Stimulated activated naive CD8-positive, alpha-beta T cell treated with anti-CD3 and anti-CD28 coated beads, Interleukin-15, amount 100 ng/mL, for 72 hours (primary cell): ENCODE measurements around the gene TKTL1.

ENCODE experiments used
- ATAC-seq: fragments of 150-1000 bp; cut with Tn5 transposase; 2 replicates; pipeline ENCODE4 v1.10.0; 2021; ENCODE audit warnings: mild to moderate bottlenecking, moderate library complexity
- DNase-seq, 2 donors: peaks; one replicate each; pipeline ENCODE4 v3.0.0; 2021 to 2022
- H3K27ac Mint-ChIP-seq, 2 donors: one replicate each; pipeline ENCODE4 v1.8.0; 2022; ENCODE audit warnings: mild to moderate bottlenecking in 2 of 2, mixed read lengths in 2 of 2, moderate library complexity in 2 of 2
- H3K27me3 Mint-ChIP-seq: one replicate; pipeline ENCODE4 v1.8.0; 2022; ENCODE audit warnings: mixed read lengths
- H3K4me1 Mint-ChIP-seq: one replicate; pipeline ENCODE4 v1.8.0; 2022; ENCODE audit warnings: mild to moderate bottlenecking, mixed read lengths
- H3K4me3 Mint-ChIP-seq, 2 donors: one replicate each; pipeline ENCODE4 v1.8.0; 2022; ENCODE audit warnings: mild to moderate bottlenecking in 2 of 2, mixed read lengths in 2 of 2, moderate library complexity in 1 of 2
- H3K9me3 Mint-ChIP-seq, 2 donors: one replicate each; pipeline ENCODE4 v1.8.0; 2022; ENCODE audit warnings: mixed read lengths in 2 of 2

TKTL1 gene

DNA sequence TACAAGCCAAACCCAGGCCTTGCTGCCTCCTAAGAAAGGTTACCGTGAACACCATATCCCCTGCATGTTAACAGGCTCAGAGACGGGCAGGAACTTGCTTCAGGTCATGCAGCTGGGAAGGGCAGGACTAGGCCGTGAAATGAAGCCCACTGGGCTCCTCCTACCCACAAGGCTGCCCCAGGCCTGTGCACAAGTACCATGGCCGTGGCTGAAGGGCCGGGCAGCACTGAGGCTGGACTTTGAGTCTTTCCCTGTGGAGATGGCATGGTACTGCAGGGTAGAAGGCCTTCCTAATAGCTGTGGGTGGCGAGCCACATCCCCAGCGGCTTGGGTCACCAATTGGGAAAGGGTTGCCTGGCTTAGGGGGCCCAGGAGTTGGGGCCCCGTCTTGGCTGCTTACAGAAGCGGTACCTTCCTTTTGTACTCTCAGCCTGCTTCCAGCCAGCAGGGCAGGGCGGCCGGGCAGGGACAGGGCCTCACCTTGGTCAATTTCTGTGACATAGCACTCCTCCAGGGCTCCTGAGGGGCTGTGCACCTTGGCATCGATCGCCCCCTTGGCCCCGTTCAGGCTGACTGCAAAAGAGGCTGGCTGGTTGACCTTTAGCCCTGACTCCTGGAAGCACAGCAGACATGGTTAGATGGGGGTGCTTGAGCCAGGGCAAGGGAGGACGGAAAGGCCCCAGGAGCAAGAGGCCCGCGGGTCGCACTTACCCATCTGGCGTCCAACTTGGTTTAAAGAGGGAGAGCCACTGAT, 55.0 kb downstream of the TKTL1 start:
- Mint-ChIP-seq H3K27me3 (no peaks in the 10 kb centered on the region), H3K4me3 (peak overlapping the region in 1 of 2 donors; percentile 39), H3K9me3 (no peaks in the 10 kb centered on the region), H3K27ac (peak overlapping the region; percentile 61 to 69), H3K4me1 (peaks cover 82% of the 10 kb centered on the region)
- DNase-seq (no peak), ATAC-seq (no peak)

DNA sequence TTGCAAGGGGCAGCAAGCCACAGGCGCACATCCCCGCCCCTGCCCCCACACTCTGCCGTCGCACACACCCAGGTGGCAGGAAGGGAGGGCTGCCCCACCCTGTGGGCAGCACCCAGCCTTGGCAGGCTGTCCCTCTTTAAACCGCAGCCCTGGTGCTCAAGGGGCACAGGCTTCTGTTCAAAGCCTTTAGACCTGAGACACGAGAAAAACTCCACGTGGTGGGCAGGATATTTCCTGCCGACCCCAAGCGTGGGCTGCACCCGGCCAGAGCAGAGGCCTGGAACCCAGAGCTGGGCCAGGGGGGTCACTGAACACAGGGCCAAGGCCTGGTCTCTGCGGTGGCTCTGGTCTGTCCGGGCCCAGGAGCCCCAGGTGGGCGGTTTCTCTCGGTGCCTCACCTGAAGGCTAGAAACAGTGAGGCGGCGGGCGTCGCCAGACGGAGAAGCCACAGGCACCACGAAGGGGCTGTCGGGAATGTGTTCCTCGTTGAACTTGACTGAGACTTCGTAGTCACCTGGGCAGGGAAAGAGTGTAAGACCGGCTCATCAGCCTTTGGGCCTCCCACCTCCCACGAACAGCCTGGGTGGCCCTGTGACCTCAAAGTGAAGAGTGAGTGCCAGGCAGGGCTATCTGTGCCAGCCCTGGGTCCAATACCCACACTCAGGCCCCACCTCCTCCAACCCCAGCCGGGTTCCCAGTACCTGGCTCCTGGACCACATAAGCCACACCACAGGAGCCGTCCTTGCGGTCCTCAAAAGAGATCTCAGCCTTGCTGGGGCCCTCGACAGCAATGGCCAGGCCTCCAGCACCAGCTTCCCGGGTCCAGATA, 55.8 kb downstream of the TKTL1 start:
- peak; percentile 16 for ATAC-seq
- no peak for DNase-seq
- no peaks in the 10 kb centered on the region for H3K9me3 Mint-ChIP-seq
- no peak overlapping the region for H3K27ac Mint-ChIP-seq
- H3K4me3 Mint-ChIP-seq, result peak overlapping the region; percentile 39 to 44
- H3K27me3 Mint-ChIP-seq, result no peaks in the 10 kb centered on the region
- peaks cover 89% of the 10 kb centered on the region for H3K4me1 Mint-ChIP-seq

DNA sequence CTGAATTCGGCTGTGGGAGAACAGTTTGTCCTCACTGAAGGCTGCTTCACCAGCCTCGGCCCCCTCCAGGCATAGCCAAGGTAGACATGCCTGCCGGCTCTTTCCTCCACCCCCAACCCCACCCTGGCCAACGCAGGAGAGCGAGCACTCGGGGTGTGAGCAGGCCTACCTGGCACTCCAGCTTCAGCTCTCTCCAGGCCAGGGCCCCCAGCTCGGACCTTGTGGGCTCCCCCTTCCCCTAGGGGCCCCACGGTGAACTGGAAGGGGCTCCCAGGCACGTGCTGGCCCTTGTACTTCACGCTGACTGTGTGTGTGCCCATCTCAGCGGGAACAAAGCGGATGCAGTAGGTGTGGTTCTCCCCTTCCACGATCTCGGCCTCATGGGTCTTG, 56.4 kb downstream of the TKTL1 start:
- Mint-ChIP-seq H3K4me1 (peaks cover 92% of the 10 kb centered on the region), H3K27me3 (no peaks in the 10 kb centered on the region), H3K4me3 (peak overlapping the region; percentile 39 to 46), H3K9me3 (no peaks in the 10 kb centered on the region), H3K27ac (peak overlapping the region in 1 of 2 donors; percentile 71)
- DNase-seq (no peak), ATAC-seq (no peak)

DNA sequence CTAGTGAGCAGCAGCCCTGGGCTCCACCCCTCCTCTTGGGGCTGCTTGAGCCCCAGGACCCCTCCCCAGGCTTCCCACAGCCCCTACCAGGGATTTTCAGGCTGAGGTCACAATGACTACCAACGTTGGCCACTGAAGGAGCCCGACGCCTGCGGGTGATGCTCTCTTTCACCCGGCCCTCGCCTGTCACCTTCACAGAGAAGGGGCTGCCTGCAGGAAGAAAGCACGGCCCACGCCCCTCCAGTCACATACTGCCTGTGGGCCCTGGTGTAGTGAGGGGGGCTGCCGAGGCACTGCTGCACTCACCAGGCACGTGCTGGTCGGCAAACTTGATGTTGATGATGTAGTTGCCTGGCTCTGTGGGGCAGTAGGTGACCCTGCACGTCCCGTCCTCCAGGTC, 56.9 kb downstream of the TKTL1 start:
- Mint-ChIP-seq H3K27ac (no peak overlapping the region), H3K9me3 (no peaks in the 10 kb centered on the region), H3K4me1 (peaks cover 92% of the 10 kb centered on the region), H3K4me3 (peak overlapping the region in 1 of 2 donors; percentile 46), H3K27me3 (no peaks in the 10 kb centered on the region)
- ATAC-seq, result no peak
- DNase-seq, result no peak

DNA sequence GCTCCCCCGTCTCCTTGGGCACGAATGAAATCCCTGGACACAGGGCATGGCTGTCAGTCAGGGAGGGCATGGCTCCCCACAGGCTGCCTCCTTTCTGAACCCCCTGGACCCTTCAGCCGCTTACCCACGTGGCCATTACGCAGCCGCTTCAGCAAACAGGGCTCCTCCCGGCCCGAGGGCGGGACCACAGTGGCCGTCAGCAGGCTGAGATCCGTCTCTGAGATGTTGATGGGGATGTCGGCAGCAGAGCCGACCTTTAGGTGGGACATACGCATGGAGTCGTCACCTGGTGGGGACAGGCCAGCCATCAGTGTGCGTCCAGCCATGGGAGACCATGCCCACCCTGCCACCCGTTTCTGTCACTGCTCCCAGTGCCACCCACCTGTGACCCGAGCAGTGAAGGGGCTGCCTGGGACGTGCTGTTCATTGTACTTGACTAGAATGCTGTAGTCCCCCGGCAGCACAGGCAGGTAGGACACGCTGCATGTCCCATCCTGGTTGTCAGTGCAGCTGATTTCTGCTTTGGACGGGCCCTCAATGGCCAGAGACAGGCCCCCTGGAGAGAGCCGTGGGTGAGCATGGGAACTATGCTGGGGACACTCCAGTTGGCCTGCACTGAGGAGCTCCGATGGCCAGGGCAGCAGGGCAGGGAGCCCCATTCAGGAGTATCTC, 57.7 kb downstream of the TKTL1 start:
- DNase-seq (no peak), ATAC-seq (no peak)
- peak overlapping the region in 1 of 2 donors; percentile 91 for H3K27ac Mint-ChIP-seq
- H3K9me3 Mint-ChIP-seq, result no peaks in the 10 kb centered on the region
- no peak overlapping the region for H3K4me3 Mint-ChIP-seq
- H3K27me3 Mint-ChIP-seq, result no peaks in the 10 kb centered on the region
- H3K4me1 Mint-ChIP-seq, result peaks cover 89% of the 10 kb centered on the region

DNA sequence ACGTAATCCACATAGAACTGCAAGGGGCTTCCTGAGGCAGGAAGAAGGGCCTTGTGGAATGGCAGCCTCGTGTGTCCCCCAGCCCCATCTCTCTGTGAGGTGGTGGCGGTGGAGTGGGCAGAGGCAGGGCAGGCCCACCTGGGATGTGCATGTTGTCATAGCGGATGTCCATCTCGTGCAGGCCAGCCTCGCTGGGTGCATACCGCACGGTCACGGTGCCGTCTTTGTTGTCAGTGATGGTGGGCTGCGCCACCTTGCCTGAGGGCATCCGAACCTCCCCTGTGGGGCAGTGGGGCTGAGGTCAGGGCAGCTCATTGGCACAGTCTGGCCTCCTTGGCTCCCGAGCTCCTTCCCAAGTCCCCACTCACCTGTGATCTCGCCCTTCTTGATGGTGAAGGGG, 58.4 kb downstream of the TKTL1 start:
- H3K4me1 Mint-ChIP-seq, result peaks cover 91% of the 10 kb centered on the region
- no peaks in the 10 kb centered on the region for H3K9me3 Mint-ChIP-seq
- ATAC-seq, result no peak
- no peaks in the 10 kb centered on the region for H3K27me3 Mint-ChIP-seq
- DNase-seq, result no peak
- peak overlapping the region in 1 of 2 donors; percentile 67 for H3K27ac Mint-ChIP-seq
- H3K4me3 Mint-ChIP-seq, result no peak overlapping the region

DNA sequence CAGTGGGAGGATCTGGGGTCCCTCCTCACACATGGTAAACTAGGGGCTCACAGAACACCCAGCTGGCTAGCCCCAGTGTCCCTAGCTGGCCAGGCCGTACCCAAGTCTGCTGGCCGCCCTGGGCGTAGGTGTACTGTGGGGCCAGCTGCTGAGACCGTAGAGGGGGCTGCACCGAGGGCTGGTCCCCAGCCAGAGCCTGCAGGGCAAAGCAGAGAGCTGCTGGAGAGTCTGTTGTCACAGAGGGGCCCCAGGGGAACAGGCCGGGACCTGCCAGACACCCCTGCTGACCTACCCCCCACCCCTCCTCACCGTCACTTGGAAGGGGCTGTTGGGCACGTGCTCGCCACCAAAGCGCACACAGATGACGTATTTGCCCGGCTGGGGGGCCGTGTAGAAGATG, 58.9 kb downstream of the TKTL1 start:
- Mint-ChIP-seq H3K4me3 (no peak overlapping the region), H3K27me3 (no peaks in the 10 kb centered on the region), H3K9me3 (no peaks in the 10 kb centered on the region), H3K27ac (peak overlapping the region in 1 of 2 donors; percentile 67), H3K4me1 (peaks cover 88% of the 10 kb centered on the region)
- DNase-seq (no peak), ATAC-seq (no peak)

DNA sequence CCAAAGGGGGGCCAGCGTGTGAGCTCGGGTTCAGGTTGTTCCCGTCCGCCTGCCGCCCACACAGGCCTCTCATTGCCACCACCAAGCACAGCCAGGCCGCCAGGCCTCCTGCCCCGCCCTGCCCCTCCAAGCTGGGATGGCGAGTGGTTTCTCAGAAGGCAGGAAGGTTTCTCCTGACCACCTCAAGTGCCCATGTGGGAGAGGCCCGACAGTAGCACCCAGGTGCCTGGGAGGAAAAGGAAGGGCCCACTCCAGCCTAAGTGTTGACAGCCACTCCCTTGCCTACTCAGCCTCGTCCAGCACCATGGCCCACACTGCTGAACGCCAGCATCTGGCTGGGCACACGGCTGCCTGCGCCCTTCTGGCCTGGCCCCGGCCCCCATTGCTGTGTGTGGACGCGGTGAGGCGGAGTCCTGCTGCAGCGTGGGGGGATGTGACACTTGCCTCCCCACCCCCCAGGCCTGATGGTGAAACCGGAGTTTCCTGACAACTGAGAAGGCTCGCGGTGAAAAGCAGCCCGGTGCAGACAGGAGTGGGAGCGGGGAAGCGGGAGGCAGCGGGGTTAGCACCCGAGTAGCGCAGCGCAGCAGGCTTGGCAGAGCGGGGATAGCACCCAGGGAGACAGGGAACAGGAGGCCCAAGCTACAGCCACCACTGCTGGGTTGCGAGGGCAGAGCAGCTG, 59.6 kb downstream of the TKTL1 start:
- H3K27ac Mint-ChIP-seq, result no peak overlapping the region
- DNase-seq (no peak), ATAC-seq (no peak)
- H3K4me1 Mint-ChIP-seq, result peaks cover 80% of the 10 kb centered on the region
- no peaks in the 10 kb centered on the region for H3K9me3 Mint-ChIP-seq
- no peaks in the 10 kb centered on the region for H3K27me3 Mint-ChIP-seq
- no peak overlapping the region for H3K4me3 Mint-ChIP-seq

DNA sequence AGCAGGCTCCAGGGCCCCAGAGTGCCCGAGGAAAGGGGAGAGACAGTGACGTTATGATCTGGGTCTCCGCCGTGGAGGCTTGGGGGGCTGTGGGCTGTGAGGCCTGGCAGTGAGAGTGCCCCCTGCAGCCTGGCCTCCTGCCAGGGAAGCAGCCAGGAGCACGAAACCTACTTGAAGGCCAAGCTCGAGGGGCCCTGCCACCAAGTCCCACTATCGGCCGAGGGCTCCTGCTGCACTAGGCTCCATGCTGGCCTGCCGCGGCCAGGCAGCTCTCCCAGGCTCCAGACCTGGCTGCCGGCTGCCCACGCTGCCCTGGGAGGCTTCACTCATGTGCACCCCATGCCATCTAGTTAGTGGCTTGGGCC, 60.2 kb downstream of the TKTL1 start:
- DNase-seq, result no peak
- Mint-ChIP-seq H3K27me3 (no peaks in the 10 kb centered on the region), H3K27ac (no peak overlapping the region), H3K4me1 (peaks cover 75% of the 10 kb centered on the region), H3K4me3 (no peak overlapping the region), H3K9me3 (no peaks in the 10 kb centered on the region)
- ATAC-seq, result no peak

DNA sequence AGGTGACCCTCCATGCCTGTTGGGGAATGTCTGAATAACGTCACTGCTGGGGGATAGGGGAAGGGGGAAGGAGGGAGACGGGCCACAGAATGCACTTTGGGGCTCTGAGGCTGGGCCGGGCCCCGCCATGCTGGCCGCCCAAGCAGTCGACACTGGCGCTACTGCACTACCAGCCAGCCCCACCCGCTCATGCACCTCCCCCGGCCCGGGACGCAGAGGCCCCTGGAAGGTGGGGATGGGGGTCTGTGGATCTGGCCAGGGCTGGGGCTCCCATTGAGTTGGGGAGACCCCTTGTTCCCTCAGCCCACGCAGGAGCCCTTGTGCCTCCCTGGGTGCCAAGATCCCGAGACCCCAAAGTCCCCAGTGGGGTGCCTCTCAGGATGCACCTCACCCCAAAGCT, 61.0 kb downstream of the TKTL1 start:
- Mint-ChIP-seq H3K27ac (peak overlapping the region; percentile 57 to 67), H3K4me3 (no peak overlapping the region), H3K9me3 (no peaks in the 10 kb centered on the region), H3K4me1 (peaks cover 67% of the 10 kb centered on the region), H3K27me3 (no peaks in the 10 kb centered on the region)
- no peak for DNase-seq
- no peak for ATAC-seq

DNA sequence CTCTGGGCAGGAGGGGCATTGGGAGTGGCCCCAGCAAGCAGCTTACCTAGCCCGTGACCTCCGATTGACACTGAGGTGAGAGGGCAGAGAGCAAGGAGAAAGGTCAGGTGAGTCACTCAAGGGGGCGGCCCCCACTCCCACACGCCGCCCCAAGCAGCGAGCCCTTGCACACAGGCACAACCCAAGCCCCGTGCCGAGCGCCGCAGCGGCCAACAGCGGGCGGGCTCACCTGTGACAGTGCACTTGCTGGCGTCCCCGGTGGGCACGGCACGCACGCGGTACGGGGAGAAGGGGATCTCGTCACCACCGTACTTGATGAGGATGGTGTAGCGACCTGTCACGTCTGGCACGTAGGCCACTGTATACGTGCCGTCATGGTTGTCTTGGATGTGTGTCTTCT, 61.6 kb downstream of the TKTL1 start:
- peak overlapping the region in 1 of 2 donors; percentile 74 for H3K27ac Mint-ChIP-seq
- peaks cover 63% of the 10 kb centered on the region for H3K4me1 Mint-ChIP-seq
- peak overlapping the region in 1 of 2 donors; percentile 42 for H3K4me3 Mint-ChIP-seq
- no peaks in the 10 kb centered on the region for H3K27me3 Mint-ChIP-seq
- no peak for ATAC-seq
- DNase-seq, result no peak
- H3K9me3 Mint-ChIP-seq, result no peaks in the 10 kb centered on the region

DNA sequence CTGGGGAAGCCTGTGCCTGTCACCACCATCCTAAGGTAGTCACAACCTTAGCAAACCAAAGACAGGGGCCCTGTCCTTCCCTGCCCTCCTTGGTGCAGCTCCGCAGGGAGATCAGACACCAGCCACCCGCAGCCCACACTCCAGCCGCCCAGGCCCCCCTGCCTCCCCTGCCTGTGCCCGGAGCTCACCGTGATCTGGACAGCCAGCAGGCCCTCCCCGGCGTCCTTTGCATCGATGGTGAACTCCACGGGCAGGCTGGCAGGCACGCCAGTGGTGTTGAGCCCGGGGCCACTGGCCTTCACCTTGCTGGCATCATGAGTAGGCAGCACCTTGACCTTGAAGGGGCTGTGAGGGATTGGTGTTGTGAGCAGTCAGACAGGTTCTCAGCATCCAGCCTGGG, 62.4 kb downstream of the TKTL1 start:
- H3K27me3 Mint-ChIP-seq, result no peaks in the 10 kb centered on the region
- no peak overlapping the region for H3K4me3 Mint-ChIP-seq
- H3K9me3 Mint-ChIP-seq, result no peaks in the 10 kb centered on the region
- H3K27ac Mint-ChIP-seq, result no peak overlapping the region
- no peak for ATAC-seq
- DNase-seq, result no peak
- H3K4me1 Mint-ChIP-seq, result peaks cover 62% of the 10 kb centered on the region

DNA sequence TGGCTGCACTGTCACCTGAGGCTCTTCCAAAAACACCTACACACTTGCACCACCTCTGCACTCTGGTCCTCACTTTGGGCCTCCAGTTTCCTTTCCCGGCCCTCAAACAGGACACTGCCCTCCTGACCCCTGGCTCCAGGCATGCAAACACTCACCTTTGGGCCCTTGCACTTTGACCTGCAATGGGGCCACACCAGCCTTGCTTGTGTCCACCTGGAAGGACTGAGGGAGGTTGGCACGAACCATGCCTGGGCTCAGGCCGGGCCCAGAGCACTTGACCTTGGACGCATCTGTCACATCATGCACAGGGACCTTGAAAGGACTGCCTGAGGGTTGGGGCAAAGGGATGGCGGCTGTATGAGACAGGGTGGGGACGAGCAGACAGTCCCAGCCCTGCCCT, 63.2 kb downstream of the TKTL1 start:
- no peaks in the 10 kb centered on the region for H3K9me3 Mint-ChIP-seq
- no peak overlapping the region for H3K4me3 Mint-ChIP-seq
- H3K27me3 Mint-ChIP-seq, result no peaks in the 10 kb centered on the region
- ATAC-seq, result no peak
- DNase-seq, result no peak
- peaks cover 54% of the 10 kb centered on the region for H3K4me1 Mint-ChIP-seq
- peak overlapping the region in 1 of 2 donors; percentile 19 for H3K27ac Mint-ChIP-seq

DNA sequence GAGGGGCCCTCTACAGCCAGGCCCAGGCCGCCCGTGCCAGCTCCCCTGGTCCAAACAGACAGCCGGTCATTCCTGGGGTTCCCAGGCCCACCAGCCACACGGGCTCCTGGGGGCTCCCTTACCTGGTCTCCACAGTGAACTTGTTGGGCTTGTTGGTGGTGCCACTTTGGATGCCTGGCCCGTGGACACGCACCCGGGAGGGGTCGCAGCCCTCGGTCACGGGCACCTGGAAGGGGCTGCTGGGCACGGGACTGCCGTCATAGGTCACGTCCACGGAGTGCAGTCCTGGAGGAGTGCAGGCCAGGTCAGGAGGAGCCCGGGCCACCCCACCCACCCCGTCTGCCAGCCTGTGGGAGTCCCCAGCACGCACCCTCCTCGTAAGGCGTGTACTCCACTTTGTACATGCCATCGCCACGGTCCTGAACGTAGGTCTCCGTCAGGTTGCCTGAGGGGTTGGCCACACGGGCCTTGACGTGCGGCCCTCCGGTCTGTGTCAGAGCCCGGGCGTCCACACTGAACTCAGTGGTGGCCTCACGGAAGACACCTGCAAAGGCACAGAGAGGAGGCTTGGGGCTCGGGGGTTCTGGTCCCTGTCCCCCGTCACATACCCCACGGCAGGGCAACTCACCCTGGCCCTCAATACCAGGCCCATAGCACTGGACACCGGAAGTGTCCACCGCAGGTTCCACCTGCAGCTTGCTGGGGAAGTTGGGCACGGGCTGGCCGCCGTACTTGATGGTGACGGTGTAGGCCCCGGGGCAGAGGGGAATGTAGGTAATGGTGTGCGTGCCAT, 64.0 kb downstream of the TKTL1 start:
- H3K27me3 Mint-ChIP-seq, result no peaks in the 10 kb centered on the region
- ATAC-seq, result no peak
- H3K27ac Mint-ChIP-seq, result no peak overlapping the region
- peaks cover 47% of the 10 kb centered on the region for H3K4me1 Mint-ChIP-seq
- DNase-seq, result no peak
- H3K4me3 Mint-ChIP-seq, result no peak overlapping the region
- no peaks in the 10 kb centered on the region for H3K9me3 Mint-ChIP-seq
